Stimulated activated naive B cell treated with anti-CD40 and anti-IgM and Interleukin-4, amounts not matched to agents 10 μg/mL and 1 μg/mL and 100 μg/mL, for 72 hours (primary cell): ENCODE data around the gene KCNH6.

ENCODE experiments used
- ATAC-seq, 2 donors: fragments of 150-1000 bp; cut with Tn5 transposase; replicated peaks; 2 replicates each; pipeline ENCODE4 v1.10.0; 2021; ENCODE audit warnings: moderate library complexity in 1 of 2
- DNase-seq: peaks from one replicate; pipeline ENCODE4 v3.0.0; 2021
- H3K27ac Mint-ChIP-seq: one replicate; pipeline ENCODE4 v1.8.0; 2022; ENCODE audit warnings: mild to moderate bottlenecking, mixed read lengths
- H3K27me3 Mint-ChIP-seq, 2 donors: one replicate each; pipeline ENCODE4 v1.8.0; 2022; ENCODE audit warnings: mixed read lengths in 2 of 2
- H3K36me3 Mint-ChIP-seq, 2 donors: one replicate each; pipeline ENCODE4 v1.8.0; 2022; ENCODE audit warnings: mixed read lengths in 2 of 2, mild to moderate bottlenecking in 1 of 2
- H3K4me1 Mint-ChIP-seq, 2 donors: one replicate each; pipeline ENCODE4 v1.8.0; 2022; ENCODE audit warnings: mixed read lengths in 2 of 2, mild to moderate bottlenecking in 1 of 2
- H3K4me3 Mint-ChIP-seq, 2 donors: one replicate each; pipeline ENCODE4 v1.8.0; 2022; ENCODE audit warnings: mild to moderate bottlenecking in 2 of 2, mixed read lengths in 2 of 2, moderate library complexity in 1 of 2
- H3K9me3 Mint-ChIP-seq, 2 donors: one replicate each; pipeline ENCODE4 v1.8.0; 2022; ENCODE audit warnings: mixed read lengths in 2 of 2, mild to moderate bottlenecking in 1 of 2

KCNH6 gene

GRCh38 chr17:63595132-63595531, 72.0 kb downstream of the KCNH6 start:
- ATAC-seq (no peak), DNase-seq (no peak)
- Mint-ChIP-seq H3K4me3 (no peak overlapping the region), H3K27ac (no peak overlapping the region), H3K4me1 (peaks cover 7 to 10% of the 10 kb centered on the region in 2 donors), H3K9me3 (no peaks in the 10 kb centered on the region), H3K27me3 (no peaks in the 10 kb centered on the region), H3K36me3 (peaks cover 20 to 28% of the 10 kb centered on the region in 2 donors)
